ENCODE data around the gene TIAM2.

DNA sequence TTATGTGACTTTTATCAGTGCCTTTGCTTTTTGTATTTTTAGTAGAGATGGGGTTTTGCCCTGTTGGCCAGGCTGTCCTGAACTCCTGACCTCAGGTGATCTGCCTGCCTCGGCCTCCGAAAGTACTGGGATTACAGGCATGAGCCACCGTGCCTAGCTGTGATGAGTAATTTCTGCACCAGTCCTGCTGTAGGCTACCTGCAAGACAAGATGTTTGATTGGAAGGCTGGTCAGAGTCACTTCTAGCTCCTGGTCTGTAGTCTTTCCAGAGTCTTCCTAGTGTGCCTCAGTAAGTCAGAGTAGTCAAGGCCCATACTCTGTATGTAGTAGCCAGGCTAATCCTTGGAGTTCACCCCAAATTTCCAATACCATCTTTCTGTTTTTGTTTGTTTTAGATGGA, 8.9 kb downstream of the TIAM2 start:
- TF ChIP-seq POLR2A (IDR thresholded peaks at IDR 0.05; ENCODE audit: low read depth, low read length) = no peak
- TF ChIP-seq CTCF (IDR thresholded peaks at IDR 0.05 in 2 of 3, conservative IDR thresholded peaks at IDR 0.05 in 1 of 3; ENCODE audit: control insufficient read depth in 2 of 3, extremely low read depth in 1 of 3, insufficient read depth in 1 of 3, low read depth in 3 of 3, low read length in 3 of 3) = no peak
- no peak for TF ChIP-seq DPF2 (IDR thresholded peaks at IDR 0.05)
- TF ChIP-seq ZBTB40 (IDR thresholded peaks at IDR 0.05; ENCODE audit: borderline replicate concordance) = no peak
- TF ChIP-seq REST (IDR thresholded peaks at IDR 0.05; ENCODE audit: low read depth, low read length) = no peak
- no peak for TF ChIP-seq LARP7 (IDR thresholded peaks at IDR 0.05)
- TF ChIP-seq TAF1 (IDR thresholded peaks at IDR 0.05; ENCODE audit: borderline replicate concordance, low read depth, low read length) = no peak
- no peak for TF ChIP-seq NR2C2 (IDR thresholded peaks at IDR 0.05; ENCODE audit: borderline replicate concordance, control insufficient read depth, insufficient read length, low read depth)
- no peak for TF ChIP-seq MYC (IDR thresholded peaks at IDR 0.05; ENCODE audit: insufficient read depth, insufficient read length, insufficient replicate concordance, low read length, severe bottlenecking)
- TF ChIP-seq MAX (IDR thresholded peaks at IDR 0.05; ENCODE audit: low read depth, low read length) = no peak
- TF ChIP-seq ZZZ3 (IDR thresholded peaks at IDR 0.05; ENCODE audit: control insufficient read depth, insufficient read length, low read depth) = no peak
- TF ChIP-seq SUZ12 (IDR thresholded peaks at IDR 0.05; ENCODE audit: unreplicated experiment) = no peak
- TF ChIP-seq CEBPB (IDR thresholded peaks at IDR 0.05; ENCODE audit: borderline replicate concordance in 1 of 2, low read depth in 2 of 2, low read length in 2 of 2) = no peak
- no peak for TF ChIP-seq ELK1 (IDR thresholded peaks at IDR 0.05; ENCODE audit: low read depth, low read length)

Data from GM12878 (cell line).